Stimulated activated CD4-positive, alpha-beta T cell treated with anti-CD3 and anti-CD28 coated beads, Interleukin-15, amount 100 ng/mL, for 1 hour (primary cell): ENCODE data around the gene C19orf73.

Experiments
- DNase-seq, 2 donors: peaks; one replicate each; pipeline ENCODE4 v3.0.0-alpha.2; 2020; ENCODE audit warnings: low read depth in 1 of 2, low spot score in 1 of 2

C19orf73 gene

GRCh38 chr19:49070416-49070815 lies 48.5 kb downstream of the C19orf73 start:
- no peak for DNase-seq

- DNase-seq: no peak
Measured at GRCh38 chr19:49069026-49069425, 49.9 kb downstream of the C19orf73 start.
